PFSK-1 (cell line): ENCODE data around the gene HS1BP3.

Source experiments
- POLR2AphosphoS5 ChIP-seq: IDR thresholded peaks from 2 replicates; pipeline ENCODE4 v1.6.1; 2012; ENCODE audit warnings: low read depth, mild to moderate bottlenecking, control low read depth, low read length, moderate library complexity
- SIN3A ChIP-seq: IDR thresholded peaks from 2 replicates; pipeline ENCODE4 v1.6.1; 2012; ENCODE audit warnings: mild to moderate bottlenecking, low read length, moderate library complexity, borderline replicate concordance; ENCODE audit not compliant: insufficient read depth
- TAF1 ChIP-seq: IDR thresholded peaks from 2 replicates; pipeline ENCODE4 v1.6.1; 2012; ENCODE audit warnings: low read length, control low read depth, borderline replicate concordance; ENCODE audit not compliant: insufficient read depth
- TF ChIP-seq, protein P1 (sequence below), 2 experiments: IDR thresholded peaks; 2 replicates each; pipeline versions ENCODE4 v1.6.1 to v1.8.0; 2011 to 2012; ENCODE audit warnings: low read depth in 2 of 2, low read length in 2 of 2, control low read depth in 1 of 2, inconsistent platforms in 1 of 2, mild to moderate bottlenecking in 1 of 2, moderate library complexity in 1 of 2; ENCODE audit not compliant: insufficient read depth in 1 of 2

DNA sequence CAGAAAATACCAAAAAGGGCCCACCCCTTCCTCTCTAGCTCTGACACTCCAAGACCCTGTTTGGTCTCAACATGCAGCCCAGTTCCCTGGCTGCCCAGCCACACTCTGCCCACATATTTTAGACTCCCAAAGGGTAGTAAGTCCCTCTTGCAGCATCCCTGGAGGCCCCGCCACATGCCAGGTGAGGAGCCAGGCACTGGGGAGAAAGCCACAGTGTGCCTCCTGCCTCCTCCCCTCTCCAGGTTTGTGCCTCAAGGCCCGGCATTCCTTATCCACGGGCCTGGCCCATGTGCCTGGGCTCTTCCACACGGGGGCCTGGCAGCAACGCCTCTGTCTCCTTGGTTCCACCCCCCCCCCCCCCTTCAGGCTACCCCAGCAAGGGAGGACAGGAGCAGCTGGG is 75.5 kb downstream of the HS1BP3 start:
- TF ChIP-seq POLR2AphosphoS5 (no peak), TAF1 (no peak), SIN3A (no peak)
- TF ChIP-seq, protein P1, sequence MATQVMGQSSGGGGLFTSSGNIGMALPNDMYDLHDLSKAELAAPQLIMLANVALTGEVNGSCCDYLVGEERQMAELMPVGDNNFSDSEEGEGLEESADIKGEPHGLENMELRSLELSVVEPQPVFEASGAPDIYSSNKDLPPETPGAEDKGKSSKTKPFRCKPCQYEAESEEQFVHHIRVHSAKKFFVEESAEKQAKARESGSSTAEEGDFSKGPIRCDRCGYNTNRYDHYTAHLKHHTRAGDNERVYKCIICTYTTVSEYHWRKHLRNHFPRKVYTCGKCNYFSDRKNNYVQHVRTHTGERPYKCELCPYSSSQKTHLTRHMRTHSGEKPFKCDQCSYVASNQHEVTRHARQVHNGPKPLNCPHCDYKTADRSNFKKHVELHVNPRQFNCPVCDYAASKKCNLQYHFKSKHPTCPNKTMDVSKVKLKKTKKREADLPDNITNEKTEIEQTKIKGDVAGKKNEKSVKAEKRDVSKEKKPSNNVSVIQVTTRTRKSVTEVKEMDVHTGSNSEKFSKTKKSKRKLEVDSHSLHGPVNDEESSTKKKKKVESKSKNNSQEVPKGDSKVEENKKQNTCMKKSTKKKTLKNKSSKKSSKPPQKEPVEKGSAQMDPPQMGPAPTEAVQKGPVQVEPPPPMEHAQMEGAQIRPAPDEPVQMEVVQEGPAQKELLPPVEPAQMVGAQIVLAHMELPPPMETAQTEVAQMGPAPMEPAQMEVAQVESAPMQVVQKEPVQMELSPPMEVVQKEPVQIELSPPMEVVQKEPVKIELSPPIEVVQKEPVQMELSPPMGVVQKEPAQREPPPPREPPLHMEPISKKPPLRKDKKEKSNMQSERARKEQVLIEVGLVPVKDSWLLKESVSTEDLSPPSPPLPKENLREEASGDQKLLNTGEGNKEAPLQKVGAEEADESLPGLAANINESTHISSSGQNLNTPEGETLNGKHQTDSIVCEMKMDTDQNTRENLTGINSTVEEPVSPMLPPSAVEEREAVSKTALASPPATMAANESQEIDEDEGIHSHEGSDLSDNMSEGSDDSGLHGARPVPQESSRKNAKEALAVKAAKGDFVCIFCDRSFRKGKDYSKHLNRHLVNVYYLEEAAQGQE (IDR thresholded peaks at IDR 0.05; ENCODE audit: insufficient read depth in 1 of 2, low read depth in 2 of 2, low read length in 2 of 2) = no peak
